ENCODE data around the gene TRIM74.
"Not testable (repeated sequence)": the region's sequence is repeated elsewhere in the genome, so short reads cannot be mapped to it uniquely, and the experiment has no call there.

DNA sequence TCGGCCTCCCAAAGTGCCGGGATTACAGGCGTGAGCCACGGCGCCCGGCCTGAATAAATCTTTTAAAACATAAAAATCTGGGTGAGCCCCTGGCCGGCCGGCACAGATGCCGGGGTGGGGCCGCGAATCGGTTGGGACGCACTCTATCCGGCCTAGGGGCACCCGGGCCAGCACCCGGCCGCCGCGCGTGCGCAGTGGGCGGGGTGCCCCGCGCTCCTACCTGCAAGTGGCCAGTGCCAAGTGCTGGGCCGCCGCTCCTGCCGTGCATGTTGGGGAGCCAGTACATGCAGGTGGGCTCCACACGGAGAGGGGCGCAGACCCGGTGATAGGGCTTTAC, 36.1 kb upstream of the TRIM74 start:
- TF ChIP-seq ZFP30 (CRISPR knock-in tag; IDR thresholded peaks at IDR 0.05); ZNF8 (CRISPR knock-in tag; IDR thresholded peaks at IDR 0.05); SNAI2 (CRISPR knock-in tag; IDR thresholded peaks at IDR 0.05); GLIS3 (CRISPR knock-in tag; IDR thresholded peaks at IDR 0.05); PPARA (CRISPR knock-in tag; IDR thresholded peaks at IDR 0.05; ENCODE audit: borderline replicate concordance); RARB (CRISPR knock-in tag; IDR thresholded peaks at IDR 0.05); ZFP3 (CRISPR knock-in tag; IDR thresholded peaks at IDR 0.05); ARNTL (CRISPR knock-in tag; IDR thresholded peaks at IDR 0.05; ENCODE audit: borderline replicate concordance, low read depth): not testable (repeated sequence)
- TF ChIP-seq, protein P1, sequence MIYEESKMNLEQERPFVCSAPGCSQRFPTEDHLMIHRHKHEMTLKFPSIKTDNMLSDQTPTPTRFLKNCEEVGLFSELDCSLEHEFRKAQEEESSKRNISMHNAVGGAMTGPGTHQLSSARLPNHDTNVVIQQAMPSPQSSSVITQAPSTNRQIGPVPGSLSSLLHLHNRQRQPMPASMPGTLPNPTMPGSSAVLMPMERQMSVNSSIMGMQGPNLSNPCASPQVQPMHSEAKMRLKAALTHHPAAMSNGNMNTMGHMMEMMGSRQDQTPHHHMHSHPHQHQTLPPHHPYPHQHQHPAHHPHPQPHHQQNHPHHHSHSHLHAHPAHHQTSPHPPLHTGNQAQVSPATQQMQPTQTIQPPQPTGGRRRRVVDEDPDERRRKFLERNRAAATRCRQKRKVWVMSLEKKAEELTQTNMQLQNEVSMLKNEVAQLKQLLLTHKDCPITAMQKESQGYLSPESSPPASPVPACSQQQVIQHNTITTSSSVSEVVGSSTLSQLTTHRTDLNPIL (CRISPR knock-in tag; IDR thresholded peaks at IDR 0.05; ENCODE audit: low read depth): not testable (repeated sequence)
- TF ChIP-seq, protein P2, sequence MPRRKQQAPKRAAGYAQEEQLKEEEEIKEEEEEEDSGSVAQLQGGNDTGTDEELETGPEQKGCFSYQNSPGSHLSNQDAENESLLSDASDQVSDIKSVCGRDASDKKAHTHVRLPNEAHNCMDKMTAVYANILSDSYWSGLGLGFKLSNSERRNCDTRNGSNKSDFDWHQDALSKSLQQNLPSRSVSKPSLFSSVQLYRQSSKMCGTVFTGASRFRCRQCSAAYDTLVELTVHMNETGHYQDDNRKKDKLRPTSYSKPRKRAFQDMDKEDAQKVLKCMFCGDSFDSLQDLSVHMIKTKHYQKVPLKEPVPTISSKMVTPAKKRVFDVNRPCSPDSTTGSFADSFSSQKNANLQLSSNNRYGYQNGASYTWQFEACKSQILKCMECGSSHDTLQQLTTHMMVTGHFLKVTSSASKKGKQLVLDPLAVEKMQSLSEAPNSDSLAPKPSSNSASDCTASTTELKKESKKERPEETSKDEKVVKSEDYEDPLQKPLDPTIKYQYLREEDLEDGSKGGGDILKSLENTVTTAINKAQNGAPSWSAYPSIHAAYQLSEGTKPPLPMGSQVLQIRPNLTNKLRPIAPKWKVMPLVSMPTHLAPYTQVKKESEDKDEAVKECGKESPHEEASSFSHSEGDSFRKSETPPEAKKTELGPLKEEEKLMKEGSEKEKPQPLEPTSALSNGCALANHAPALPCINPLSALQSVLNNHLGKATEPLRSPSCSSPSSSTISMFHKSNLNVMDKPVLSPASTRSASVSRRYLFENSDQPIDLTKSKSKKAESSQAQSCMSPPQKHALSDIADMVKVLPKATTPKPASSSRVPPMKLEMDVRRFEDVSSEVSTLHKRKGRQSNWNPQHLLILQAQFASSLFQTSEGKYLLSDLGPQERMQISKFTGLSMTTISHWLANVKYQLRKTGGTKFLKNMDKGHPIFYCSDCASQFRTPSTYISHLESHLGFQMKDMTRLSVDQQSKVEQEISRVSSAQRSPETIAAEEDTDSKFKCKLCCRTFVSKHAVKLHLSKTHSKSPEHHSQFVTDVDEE (CRISPR knock-in tag; IDR thresholded peaks at IDR 0.05): not testable (repeated sequence)
